Spleen (tissue), 11 donors: ENCODE measurements around the gene CLASP1. TPM values are rescaled to one million over a fixed set of nuclear protein-coding genes. Genes with fewer than 3 reads are reported as not detected.

Experiments used
- DNase-seq: peaks from one replicate; pipeline ENCODE4 v3.0.0-alpha.2; 2020
- H3K27ac ChIP-seq, 8 donors: fragments of 200-600 bp; sonication (generic) in 7 of 8; 1 replicate in 4 of 8; 2 replicates in 4 of 8; pipeline versions ENCODE4 v1.5.0 to v1.8.0; 2016 to 2021; ENCODE audit warnings: inconsistent platforms in 4 of 8, mild to moderate bottlenecking in 4 of 8, moderate library complexity in 1 of 8
- H3K27me3 ChIP-seq, 7 donors: fragments of 200-600 bp; sonication (generic) in 6 of 7; replicated peaks in 1 of 7; 1 replicate in 4 of 7; 2 replicates in 3 of 7; pipeline versions ENCODE4 v1.5.0 to v1.8.0; 2016 to 2021; ENCODE audit warnings: inconsistent platforms in 3 of 7, mild to moderate bottlenecking in 1 of 7
- H3K36me3 ChIP-seq, 6 donors: fragments of 200-600 bp; sonication (generic) in 5 of 6; 1 replicate in 4 of 6; 2 replicates in 2 of 6; pipeline versions ENCODE4 v1.5.0 to v1.8.0; 2016 to 2021; ENCODE audit warnings: inconsistent platforms in 2 of 6
- H3K4me1 ChIP-seq, 6 donors: fragments of 200-600 bp; sonication (generic) in 5 of 6; 1 replicate in 3 of 6; 2 replicates in 3 of 6; pipeline versions ENCODE4 v1.5.0 to v1.8.0; 2016 to 2021; ENCODE audit warnings: inconsistent platforms in 3 of 6
- H3K4me3 ChIP-seq, 8 donors: fragments of 200-600 bp; sonication (generic) in 7 of 8; 1 replicate in 4 of 8; 2 replicates in 4 of 8; pipeline versions ENCODE4 v1.5.0 to v1.8.0; 2016 to 2021; ENCODE audit warnings: inconsistent platforms in 4 of 8, mild to moderate bottlenecking in 4 of 8, moderate library complexity in 2 of 8
- H3K9me3 ChIP-seq, 8 donors: fragments of 200-600 bp; sonication (generic) in 7 of 8; 1 replicate in 4 of 8; 2 replicates in 4 of 8; pipeline versions ENCODE4 v1.5.0 to v1.8.0; 2016 to 2021; ENCODE audit warnings: inconsistent platforms in 4 of 8
- CTCF ChIP-seq, 11 experiments: fragments of 200-600 bp in 7 of 11; fragments of 450-650 bp in 4 of 11; sonication (generic) in 4 of 11; IDR thresholded peaks in 8 of 11; conservative IDR thresholded peaks in 3 of 11; 1 replicate in 7 of 11; 2 replicates in 4 of 11; pipeline versions ENCODE4 v1.4.0 to v1.8.0; 2016 to 2021; ENCODE audit warnings: antibody characterized with exemption in 11 of 11, inconsistent platforms in 4 of 11, mild to moderate bottlenecking in 1 of 11
- POLR2A ChIP-seq, 3 donors: fragments of 450-650 bp; IDR thresholded peaks; one replicate each; pipeline ENCODE4 v1.5.1; 2017; ENCODE audit warnings: antibody characterized with exemption in 3 of 3, mild to moderate bottlenecking in 1 of 3
- POLR2AphosphoS5 ChIP-seq, 3 donors: sonication (generic); formaldehyde crosslinking; IDR thresholded peaks; one replicate each; pipeline ENCODE4 v1.5.1; 2017; ENCODE audit warnings: antibody characterized with exemption in 3 of 3
- WGBS, 5 donors: extraction: QIAGEN DNeasy Blood & Tissue Kit in 3 of 5; methylation state at CpG; one replicate each; pipeline versions ENCODE4 v1.1.5 to v1.1.7; 2013 to 2018; 5-methylcytosine and 5-hydroxymethylcytosine counted together
- intact Hi-C: fragments of 100-400 bp; cut with DNase I; formaldehyde crosslinking; loops from one replicate; pipeline ENCODE4 v1.15.0; 2023; ENCODE audit warnings: low total_unique reads
- polyA plus RNA-seq, 3 donors: library from polyadenylated mRNA; stranded (reverse); fragments of 200-250 nt; gene quantifications; one replicate each; pipeline ENCODE4 v1.2.1, GENCODE V29; 2013
- total RNA-seq, 7 donors: library from RNA; depleted of rRNA in 3 of 7; stranded (reverse); fragments of >200 nt in 3 of 7; fragmentation: NEBNext Ultra II Directional in 4 of 7; extraction: Animal tissue kit (Norgen Biotek cat#: 25700) in 4 of 7; gene quantifications; one replicate each; pipeline versions ENCODE4 v1.1.0 to v1.2.1, GENCODE V29; 2016 to 2021
- donor health status: healthy with polysubstance abuse.
- donor health status: DM: no; HTN: no; CAD: no; lungs with moderate emphysema.
- donor health status: DM: no; HTN: no; CAD: no.
- donor health status: Bipolar disorder and iron deficiency.
- donor health status: healthy.
- donor health status: DM: no; HTN: no; CAD: no.
- donor health status: DM: yes; HTN: yes; CAD: no.

Gene CLASP1
- total and polyA plus RNA-seq, 10 donors: 4.0 to 103 (median 71.7) TPM

DNA sequence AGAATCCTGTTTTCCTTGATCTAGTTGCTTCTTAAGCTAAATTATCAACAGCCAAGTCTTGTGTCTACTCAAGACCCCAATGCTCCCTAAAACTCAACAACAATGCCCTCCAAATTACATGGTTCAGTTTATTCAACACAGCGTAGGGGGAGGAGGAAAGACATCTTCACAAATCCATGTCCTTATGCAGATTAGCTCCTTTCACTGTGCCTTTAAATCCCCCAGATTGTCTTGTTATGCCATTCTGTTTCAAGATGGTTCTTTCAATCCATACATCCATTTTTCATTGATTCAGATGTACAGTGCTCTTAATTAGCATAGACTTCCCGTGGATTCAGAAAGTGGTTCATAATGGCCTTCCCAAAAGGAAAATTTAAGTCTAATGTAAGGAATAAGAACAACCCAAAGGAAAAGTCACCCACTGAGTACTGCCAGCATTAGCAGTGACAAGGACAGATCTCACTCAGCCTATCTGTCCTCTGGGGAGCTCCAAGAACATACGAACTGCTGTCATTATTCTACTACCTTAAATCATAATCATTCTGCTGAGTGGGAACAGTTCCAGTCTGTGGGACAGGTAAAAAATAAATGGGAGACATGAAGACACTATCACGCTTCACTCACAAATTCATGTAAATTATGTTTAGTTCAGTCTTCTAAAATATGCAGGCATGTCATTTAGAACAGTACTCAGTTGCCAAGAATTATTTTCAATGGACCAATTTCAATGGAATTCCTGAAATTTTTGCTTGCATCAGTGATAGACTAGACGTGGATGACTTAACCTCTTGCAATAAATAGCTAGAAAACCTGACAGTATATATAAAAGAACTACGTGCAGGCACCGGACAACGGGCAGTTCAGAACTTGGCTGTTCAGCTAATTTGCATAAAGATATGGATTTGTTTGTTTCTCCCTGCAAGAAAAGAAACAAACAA is 177.5 kb downstream of the CLASP1 start:
- H3K36me3 ChIP-seq: peaks cover 3 to 53% (median 32%) of the 10 kb centered on the region in 6 donors
- no peak for TF ChIP-seq CTCF (IDR thresholded peaks at IDR 0.05 in 8 of 11, conservative IDR thresholded peaks at IDR 0.05 in 3 of 11)
- TF ChIP-seq POLR2AphosphoS5 (IDR thresholded peaks at IDR 0.05): no peak
- TF ChIP-seq POLR2A (IDR thresholded peaks at IDR 0.05): no peak
- no peaks in the 10 kb centered on the region for H3K9me3 ChIP-seq
- H3K27ac ChIP-seq: peak overlapping the region in 1 of 8 donors; percentile 2
- no peak for DNase-seq
- H3K27me3 ChIP-seq: no peaks in the 10 kb centered on the region
- peaks cover 0 to 30% (median 5%) of the 10 kb centered on the region in 6 donors for H3K4me1 ChIP-seq
- no peak overlapping the region for H3K4me3 ChIP-seq
- intact Hi-C loops: no loop called here
- 84 to 88% (median 85%) methylated on average over 8 of the region's 8 CpGs for WGBS, 5 donors

DNA sequence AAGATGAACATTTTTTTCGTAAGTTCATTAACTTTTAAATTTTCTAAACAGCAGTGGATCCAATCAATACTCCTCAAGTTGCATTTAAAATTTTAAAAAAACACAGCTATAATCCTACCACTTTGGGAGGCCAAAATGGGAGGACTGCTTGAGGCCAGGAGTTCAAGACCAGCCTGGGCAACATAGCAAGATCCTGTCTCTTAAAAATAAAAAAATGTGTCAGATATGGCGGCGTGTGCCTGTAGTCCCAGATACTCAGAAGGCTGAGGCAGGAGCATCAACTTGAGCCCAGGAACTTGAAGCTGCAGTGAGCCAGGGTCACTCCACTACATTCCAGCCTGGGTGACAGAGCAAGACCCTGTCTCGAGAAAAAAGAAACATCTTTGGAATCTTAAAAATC is 178.3 kb downstream of the CLASP1 start:
- WGBS, 5 donors: 91 to 96% (median 95%) methylated on average over 4 of the region's 4 CpGs
- intact Hi-C loops: no loop called here
- no peak for TF ChIP-seq CTCF (IDR thresholded peaks at IDR 0.05 in 8 of 11, conservative IDR thresholded peaks at IDR 0.05 in 3 of 11)
- TF ChIP-seq POLR2A (IDR thresholded peaks at IDR 0.05): no peak
- no peak for TF ChIP-seq POLR2AphosphoS5 (IDR thresholded peaks at IDR 0.05)

GRCh38 chr2:121469356-121469755 is 179.9 kb downstream of the CLASP1 start:
- peaks cover 0 to 24% (median 2%) of the 10 kb centered on the region in 6 donors for H3K4me1 ChIP-seq
- no peaks in the 10 kb centered on the region for H3K27me3 ChIP-seq
- H3K27ac ChIP-seq: no peak overlapping the region
- DNase-seq: no peak
- intact Hi-C loops: no loop called here
- no peak overlapping the region for H3K4me3 ChIP-seq
- H3K36me3 ChIP-seq: peaks cover 3 to 67% (median 37%) of the 10 kb centered on the region in 6 donors
- 91 to 97% (median 97%) methylated on average over 3 of the region's 3 CpGs for whole genome bisulfite sequencing, 5 donors
- no peaks in the 10 kb centered on the region for H3K9me3 ChIP-seq
- TF ChIP-seq POLR2A (IDR thresholded peaks at IDR 0.05): no peak
- no peak for TF ChIP-seq CTCF (IDR thresholded peaks at IDR 0.05 in 8 of 11, conservative IDR thresholded peaks at IDR 0.05 in 3 of 11)
- TF ChIP-seq POLR2AphosphoS5 (IDR thresholded peaks at IDR 0.05): no peak

More for the DNA sequence above, 178.3 kb downstream of the CLASP1 start:
- peaks cover 0 to 24% (median 2%) of the 10 kb centered on the region in 6 donors for H3K4me1 ChIP-seq
- DNase-seq: no peak
- no peak overlapping the region for H3K27ac ChIP-seq
- H3K36me3 ChIP-seq: peaks cover 3 to 62% (median 37%) of the 10 kb centered on the region in 6 donors
- no peaks in the 10 kb centered on the region for H3K9me3 ChIP-seq
- H3K27me3 ChIP-seq: no peaks in the 10 kb centered on the region
- H3K4me3 ChIP-seq: no peak overlapping the region

DNA sequence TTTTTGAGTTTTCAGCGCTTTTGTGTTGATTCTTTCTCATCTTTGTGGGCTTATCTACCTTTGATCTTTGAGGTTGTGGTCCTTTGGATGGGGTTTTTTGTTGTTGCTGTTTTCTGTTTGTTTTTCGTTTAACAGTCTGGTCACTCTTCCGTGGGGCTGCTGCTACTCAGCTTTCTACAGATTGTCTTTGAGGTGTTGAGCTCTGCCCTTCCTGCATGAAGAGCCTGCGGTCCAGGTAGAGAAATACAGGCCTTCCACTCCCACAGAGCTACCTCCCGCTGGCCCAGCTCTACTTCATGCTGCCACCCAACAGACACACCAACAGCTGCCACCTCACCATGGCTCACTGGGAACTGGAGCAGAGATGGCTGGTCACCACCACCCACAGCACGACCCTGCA is 180.3 kb downstream of the CLASP1 start:
- no peak overlapping the region for H3K4me3 ChIP-seq
- WGBS, 5 donors: 92 to 98% (median 96%) methylated on average over 6 of the region's 6 CpGs

More for the DNA sequence above, 180.3 kb downstream of the CLASP1 start:
- H3K36me3 ChIP-seq: peaks cover 3 to 67% (median 37%) of the 10 kb centered on the region in 6 donors
- TF ChIP-seq CTCF (IDR thresholded peaks at IDR 0.05 in 8 of 11, conservative IDR thresholded peaks at IDR 0.05 in 3 of 11) (no peak), POLR2AphosphoS5 (IDR thresholded peaks at IDR 0.05) (no peak), POLR2A (IDR thresholded peaks at IDR 0.05) (no peak)
- intact Hi-C loops: no loop called here
- peaks cover 0 to 20% (median 2%) of the 10 kb centered on the region in 6 donors for H3K4me1 ChIP-seq
- no peaks in the 10 kb centered on the region for H3K9me3 ChIP-seq
- no peak for DNase-seq
- H3K27me3 ChIP-seq: no peaks in the 10 kb centered on the region
- H3K27ac ChIP-seq: no peak overlapping the region
